NCI-H128 (cell line): ENCODE data around the gene TOX2.

Experiments
- DNase-seq: peaks from one replicate; lab custom pipeline; 2025; ENCODE audit not compliant: unreplicated experiment; lab: John Stamatoyannopoulos, UW

TOX2 gene

DNA sequence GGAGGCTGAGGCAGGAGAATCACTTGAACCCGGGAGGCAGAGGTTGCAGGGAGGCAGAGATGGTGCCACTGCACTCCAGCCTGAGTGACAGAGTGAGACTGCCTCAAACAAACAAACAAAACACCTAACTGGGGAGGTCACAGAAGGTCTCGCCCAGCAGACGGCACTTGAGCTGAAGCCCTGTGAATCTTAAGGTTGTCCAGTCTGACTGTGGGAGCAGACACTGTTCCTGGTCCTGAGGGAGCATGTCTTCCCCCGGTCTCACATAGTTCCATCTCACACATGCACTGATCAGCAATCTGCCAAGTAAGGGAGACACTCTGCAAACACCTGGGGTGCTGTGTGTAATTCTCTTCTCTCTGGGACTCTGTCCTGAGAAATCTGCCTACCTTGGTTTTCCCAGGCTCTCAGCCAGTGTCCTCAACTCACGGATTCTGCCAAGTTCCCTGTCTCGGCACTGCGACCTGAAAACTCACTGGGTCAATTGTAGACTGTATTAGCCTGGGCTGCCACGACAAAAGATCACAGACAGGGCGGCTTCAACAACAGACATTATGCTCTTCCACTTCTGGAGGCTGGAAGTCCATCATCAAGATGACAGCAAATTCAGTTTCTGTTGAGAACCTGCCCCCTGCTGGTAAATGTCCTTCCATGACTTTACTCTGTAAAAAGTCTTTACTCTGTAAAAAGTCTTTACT is 178.0 kb downstream of the TOX2 start:
- DNase-seq = peak; percentile 3

DNA sequence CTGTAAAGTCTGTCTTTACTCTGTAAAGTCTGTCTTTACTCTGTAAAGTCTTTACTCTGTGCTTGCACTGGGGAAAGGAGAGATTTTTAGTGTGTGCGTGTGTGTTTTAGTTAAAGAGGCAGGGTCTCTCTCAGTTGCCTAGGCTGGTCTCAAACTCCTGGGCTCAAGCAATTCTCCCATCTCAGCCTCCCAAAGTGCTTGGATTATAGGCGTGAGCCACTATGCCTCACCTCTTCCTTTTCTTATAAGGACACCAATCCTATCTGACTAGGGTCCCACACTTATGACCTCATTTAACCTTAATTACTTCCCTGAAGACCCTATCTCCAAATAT is 178.6 kb downstream of the TOX2 start:
- no peak for DNase-seq

DNA sequence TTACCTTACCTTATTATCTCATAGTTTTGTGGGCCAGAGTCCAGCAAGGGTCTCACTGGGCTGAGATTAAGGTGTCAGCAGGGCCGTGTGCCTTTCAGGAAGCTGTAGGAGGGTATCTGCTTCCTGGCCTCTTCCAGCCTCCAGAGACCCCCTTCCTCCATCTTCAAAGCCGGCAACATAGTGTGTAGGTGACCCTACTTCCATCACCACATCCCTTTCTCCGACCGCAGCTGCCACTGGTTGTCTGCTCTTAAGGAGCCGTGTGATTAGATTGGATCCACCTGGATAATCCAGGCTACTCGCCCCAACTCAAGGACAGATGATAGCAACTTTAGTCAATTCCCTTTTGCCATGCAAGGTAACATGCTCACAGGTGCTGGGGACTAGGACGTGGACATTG is 181.2 kb downstream of the TOX2 start:
- DNase-seq = no peak

DNA sequence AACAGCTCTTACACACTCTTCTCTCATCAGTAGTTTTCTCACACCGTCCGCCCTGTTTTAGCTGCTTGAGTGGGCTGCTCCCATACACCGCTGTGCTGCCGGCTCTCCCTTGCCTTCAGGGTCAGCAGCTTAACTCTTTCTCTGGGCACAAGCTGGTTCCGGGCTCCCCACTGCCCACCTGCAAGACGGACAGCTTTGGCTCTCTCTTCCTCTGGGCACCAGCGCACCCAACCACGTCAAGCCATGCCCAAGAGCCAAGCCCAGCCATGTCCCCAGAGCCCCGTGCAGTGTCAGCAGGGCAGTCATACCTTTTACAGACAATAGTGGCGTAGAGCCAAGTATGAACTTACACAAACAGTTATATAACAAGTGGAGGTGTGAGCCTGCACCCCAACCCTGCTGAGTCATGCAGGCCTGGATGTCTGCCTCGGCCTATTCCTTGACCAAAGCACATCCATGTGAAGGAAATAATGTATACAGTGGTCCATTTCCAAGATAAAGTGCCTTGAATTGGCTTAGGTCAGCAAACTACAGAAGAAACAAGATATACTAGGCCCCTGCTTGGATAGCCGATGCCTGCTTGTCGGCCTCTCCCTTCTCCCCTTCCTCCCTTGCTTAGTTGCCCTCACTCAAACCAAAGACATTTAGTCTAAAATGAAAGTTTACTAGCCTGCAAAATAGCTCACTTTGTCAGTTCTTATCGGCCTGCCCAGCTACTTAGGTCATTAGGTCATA is 183.0 kb downstream of the TOX2 start:
- DNase-seq = no peak

DNA sequence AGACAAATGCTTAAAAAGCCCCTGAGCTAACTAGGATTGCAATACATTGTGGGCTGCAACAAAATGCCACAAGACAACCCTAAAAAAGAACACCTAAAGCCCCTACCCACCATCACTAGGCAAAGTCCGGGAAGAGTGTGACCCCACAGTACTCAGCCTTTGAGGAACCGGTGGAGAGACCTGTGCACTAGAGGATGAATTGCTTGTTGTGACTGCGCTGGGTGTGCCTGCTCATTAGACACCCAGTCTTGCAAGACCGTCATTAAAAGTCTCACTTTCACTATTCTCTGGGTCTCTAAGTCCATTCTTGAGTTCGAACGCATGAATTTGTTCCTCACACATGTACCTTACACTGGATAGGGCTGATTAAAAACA is 183.6 kb downstream of the TOX2 start:
- no peak for DNase-seq

GRCh38 chr20:44098657-44099056 is 184.0 kb downstream of the TOX2 start:
- no peak for DNase-seq

- no peak for DNase-seq
Observed at GRCh38 chr20:44099832-44100231, 185.2 kb downstream of the TOX2 start.

GRCh38 chr20:44102582-44102981 is 187.9 kb downstream of the TOX2 start:
- DNase-seq = no peak

- DNase-seq = peak; percentile 20
Observed at GRCh38 chr20:44104798-44105517, 190.3 kb downstream of the TOX2 start.

DNA sequence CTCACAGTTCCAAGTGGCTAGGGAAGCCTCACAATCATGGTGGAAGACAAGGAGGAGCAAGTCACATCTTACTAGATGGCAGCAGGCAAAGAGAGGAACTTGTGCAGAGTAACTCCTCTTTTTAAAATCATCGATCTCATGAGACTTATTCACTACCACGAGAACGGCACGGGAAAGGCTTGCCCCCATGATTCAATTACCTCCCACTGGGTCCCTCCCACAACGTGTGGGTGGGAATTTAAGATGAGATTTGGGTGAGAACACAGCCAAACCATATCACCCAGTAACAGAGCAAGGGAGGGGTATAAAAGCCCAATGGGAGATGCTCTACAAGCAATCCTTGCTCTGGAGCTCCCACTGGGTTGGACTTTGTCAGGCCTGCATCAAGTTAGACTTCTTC is 192.0 kb downstream of the TOX2 start:
- DNase-seq = no peak

- DNase-seq = no peak
Observed at GRCh38 chr20:44109951-44110361, 195.3 kb downstream of the TOX2 start.

DNA sequence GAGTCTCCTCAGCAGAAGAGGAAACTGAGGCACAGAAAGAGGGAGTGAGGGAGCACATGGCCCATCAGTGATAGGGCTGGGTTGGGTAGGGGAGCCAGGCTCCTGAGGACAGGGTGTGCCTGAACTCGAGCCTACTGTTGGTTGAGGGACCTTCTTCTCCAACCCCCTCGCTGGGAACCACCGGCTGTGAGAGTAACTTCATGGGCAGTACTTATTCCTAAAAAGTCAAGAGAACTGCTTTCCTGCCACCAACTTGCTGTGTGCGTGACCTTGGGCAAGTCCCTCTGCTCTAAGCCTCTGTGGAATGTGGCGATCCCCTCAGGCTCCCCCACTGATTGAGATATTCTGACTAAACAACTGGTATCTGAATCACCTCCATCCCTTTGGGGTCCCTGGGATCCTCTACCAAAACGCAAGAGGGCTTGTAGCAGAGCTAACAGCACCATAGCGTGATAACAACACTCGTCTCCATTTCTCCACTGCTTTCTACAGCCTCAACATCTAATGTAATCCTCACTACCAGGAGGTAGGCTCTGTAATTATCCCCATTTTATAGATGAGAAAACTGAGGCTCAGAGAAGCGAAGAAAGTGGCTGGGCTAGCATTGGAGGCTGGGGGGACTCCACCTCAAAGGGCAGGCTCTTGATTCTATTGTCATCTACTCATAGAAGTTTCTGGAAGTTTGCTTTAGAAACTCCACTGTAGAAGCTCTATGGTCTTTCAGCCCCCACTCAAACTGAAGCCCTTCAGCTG is 196.3 kb downstream of the TOX2 start:
- no peak for DNase-seq

DNA sequence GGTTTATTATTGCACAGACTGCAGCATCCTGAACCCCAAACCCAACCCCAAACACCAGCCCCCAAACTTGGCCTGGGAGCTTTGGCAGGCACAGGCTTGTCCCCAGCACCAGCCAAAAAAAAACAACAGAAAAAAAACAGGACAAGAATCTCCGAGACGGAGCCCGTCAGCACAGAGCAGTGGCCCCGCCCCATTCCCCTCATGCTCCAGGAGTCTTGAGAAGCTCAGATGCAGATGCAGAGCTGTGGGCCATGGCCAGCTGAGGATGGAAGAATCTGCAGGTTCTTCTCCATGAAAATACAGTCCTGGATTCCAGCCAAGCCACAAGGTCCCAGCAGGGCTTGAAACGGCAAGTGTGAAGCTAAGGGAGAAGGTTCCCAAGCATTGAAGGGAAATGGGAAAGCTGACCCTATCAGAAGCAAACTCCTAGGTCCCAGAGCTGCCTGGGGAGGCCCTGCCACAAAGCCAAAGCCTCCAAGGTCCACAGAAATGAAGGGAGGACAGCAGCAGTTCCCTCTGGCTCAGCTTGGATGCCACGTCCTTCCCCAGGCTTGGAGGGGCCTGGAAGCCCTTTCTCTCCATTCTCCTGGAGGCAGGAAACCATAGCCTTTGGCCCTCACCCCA is 197.2 kb downstream of the TOX2 start:
- no peak for DNase-seq

DNA sequence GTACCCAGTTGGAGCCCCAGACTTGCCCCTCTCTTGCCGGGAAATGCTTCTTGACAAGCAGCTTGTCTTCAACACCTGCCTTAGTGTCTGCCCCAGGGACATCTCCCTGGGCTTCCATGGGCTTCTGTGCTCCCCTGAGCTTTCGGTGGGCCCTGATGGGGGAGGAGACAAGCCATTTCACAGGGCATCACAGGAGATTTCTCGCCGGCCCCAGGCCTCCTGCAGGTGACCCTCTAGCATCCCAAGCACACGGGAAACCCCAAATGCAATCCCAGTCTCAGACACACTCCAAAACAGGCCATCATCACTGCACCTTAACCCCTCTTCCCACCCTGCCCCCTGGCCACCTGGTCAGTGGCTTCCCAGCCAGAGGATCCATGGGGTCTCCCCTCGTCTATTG is 197.8 kb downstream of the TOX2 start:
- no peak for DNase-seq

DNA sequence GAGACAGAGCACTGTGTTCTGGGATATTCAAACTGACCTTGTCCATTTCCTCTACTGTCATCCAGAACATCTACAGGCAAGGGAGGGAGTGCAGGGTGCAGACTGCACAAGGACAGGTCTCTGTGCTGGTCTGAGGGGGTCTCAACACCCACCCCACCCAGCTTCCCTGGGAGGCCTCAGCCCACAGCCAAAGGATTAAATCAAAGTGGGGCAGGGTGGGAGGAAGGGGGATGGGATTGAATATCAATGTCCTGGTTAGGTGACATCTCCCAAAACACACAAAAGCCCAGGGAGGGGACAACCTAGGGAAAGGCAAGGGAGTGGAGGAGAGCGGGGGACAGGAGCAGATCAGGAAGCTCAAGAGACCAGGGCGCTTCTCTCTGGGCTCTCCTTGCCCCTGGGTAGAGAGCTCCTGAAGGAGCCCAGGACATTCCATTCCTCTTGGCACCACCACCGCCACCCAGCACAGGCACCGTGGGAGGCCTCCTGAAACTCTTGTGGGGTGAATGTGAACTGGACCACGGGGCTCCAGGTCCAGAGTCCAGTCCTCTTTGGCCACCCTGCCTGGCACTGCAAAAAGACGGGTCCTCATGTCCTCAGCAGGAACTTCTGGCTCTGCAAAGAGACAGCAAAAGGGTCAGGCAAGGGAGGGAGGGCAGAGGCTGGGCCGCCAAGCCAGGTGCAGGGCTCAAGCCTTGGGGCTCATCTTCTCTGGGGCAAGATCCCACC is 198.4 kb downstream of the TOX2 start:
- DNase-seq = no peak

- peak; percentile 24 for DNase-seq
Observed at GRCh38 chr20:44113618-44114376, 199.1 kb downstream of the TOX2 start.

- no peak for DNase-seq
Observed at GRCh38 chr20:44115181-44115580, 200.5 kb downstream of the TOX2 start.

DNA sequence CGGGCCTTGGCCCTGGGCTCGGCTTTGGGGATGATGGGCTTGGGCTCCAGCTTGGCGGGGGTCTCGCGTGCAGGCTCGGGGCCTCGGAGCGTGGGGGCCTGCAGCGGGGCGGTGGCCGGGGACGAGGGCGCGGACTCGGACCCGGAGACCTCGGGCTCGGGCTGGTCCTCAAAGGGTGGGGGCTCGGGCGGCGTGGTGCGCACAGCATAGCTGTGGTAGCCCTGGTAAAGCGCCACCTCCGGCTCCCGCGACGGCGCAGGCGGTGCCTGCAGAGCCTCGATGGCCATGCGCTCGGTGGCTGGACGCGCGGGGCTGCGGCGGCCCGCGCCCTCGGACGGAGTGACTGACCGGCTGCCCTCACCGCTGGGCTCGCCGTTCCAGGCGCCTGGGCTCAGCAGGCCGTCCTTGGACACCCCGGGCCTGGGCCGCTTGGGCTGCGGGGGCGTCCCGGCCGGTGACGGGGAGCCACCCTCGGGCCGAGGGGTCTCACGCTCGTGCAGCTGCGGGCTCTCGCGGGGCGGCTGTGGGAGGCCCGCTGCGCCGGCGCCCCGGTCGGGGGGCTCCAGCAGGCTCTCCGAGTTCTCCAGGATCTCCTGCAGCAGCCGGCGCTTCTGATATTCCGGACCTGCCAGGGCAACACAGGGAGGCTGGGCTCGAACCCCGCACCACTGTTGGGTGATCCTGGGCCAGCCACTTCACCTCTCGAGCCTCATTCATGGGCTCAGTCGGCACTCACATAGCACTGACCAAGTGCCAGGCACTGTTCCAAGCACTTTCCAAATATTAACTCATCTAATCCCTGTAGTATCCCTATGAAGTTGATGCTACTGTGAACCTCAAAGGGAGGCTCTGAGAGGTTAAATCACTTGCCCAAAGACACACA is 201.4 kb downstream of the TOX2 start:
- no peak for DNase-seq
